ENCODE data around the gene EPHA1.
"Not testable (repeated sequence)": the region's sequence is repeated elsewhere in the genome, so short reads cannot be mapped to it uniquely, and the experiment has no call there.

Gene EPHA1

GRCh38 chr7:143433759-143434158 is 25.1 kb upstream of the EPHA1 start:
- TF ChIP-seq CTCF (conservative IDR thresholded peaks at IDR 0.05; ENCODE audit: low read length): no peak
- DNase-seq (ENCODE audit: low read depth): no peak
- no peak overlapping the region for H3K4me3 ChIP-seq (ENCODE audit: low read length)

- no peak for TF ChIP-seq CTCF (conservative IDR thresholded peaks at IDR 0.05; ENCODE audit: low read length)
- no peak overlapping the region for H3K4me3 ChIP-seq (ENCODE audit: low read length)
Measured at GRCh38 chr7:143431109-143431508, 22.5 kb upstream of the EPHA1 start.

GRCh38 chr7:143429770-143430698 is 21.4 kb upstream of the EPHA1 start:
- peak; percentile 31 for DNase-seq (ENCODE audit: low read depth)
- TF ChIP-seq CTCF (conservative IDR thresholded peaks at IDR 0.05; ENCODE audit: low read length): no peak

More at GRCh38 chr7:143431109-143431508, 22.5 kb upstream of the EPHA1 start:
- no peak for DNase-seq (ENCODE audit: low read depth)

GRCh38 chr7:143426479-143427142 is 18.0 kb upstream of the EPHA1 start:
- DNase-seq (ENCODE audit: low read depth): no peak
- no peak overlapping the region for H3K4me3 ChIP-seq (ENCODE audit: low read length)
- no peak for TF ChIP-seq CTCF (conservative IDR thresholded peaks at IDR 0.05; ENCODE audit: low read length)

More at GRCh38 chr7:143429770-143430698, 21.4 kb upstream of the EPHA1 start:
- H3K4me3 ChIP-seq (ENCODE audit: low read length): no peak overlapping the region

GRCh38 chr7:143424476-143424875 is 15.8 kb upstream of the EPHA1 start:
- not testable (repeated sequence) for DNase-seq (ENCODE audit: low read depth); H3K4me3 ChIP-seq (ENCODE audit: low read length)

GRCh38 chr7:143422033-143422432 is 13.4 kb upstream of the EPHA1 start:
- no peak for TF ChIP-seq CTCF (conservative IDR thresholded peaks at IDR 0.05; ENCODE audit: low read length)
- H3K4me3 ChIP-seq (ENCODE audit: low read length): no peak overlapping the region
- DNase-seq (ENCODE audit: low read depth): no peak

- DNase-seq (ENCODE audit: low read depth): not testable (repeated sequence)
Measured at GRCh38 chr7:143420624-143421023, 12.0 kb upstream of the EPHA1 start.

GRCh38 chr7:143419880-143420279 is 11.2 kb upstream of the EPHA1 start:
- no peak overlapping the region for H3K4me3 ChIP-seq (ENCODE audit: low read length)
- TF ChIP-seq CTCF (conservative IDR thresholded peaks at IDR 0.05; ENCODE audit: low read length): no peak
- no peak for DNase-seq (ENCODE audit: low read depth)

More at GRCh38 chr7:143420624-143421023, 12.0 kb upstream of the EPHA1 start:
- not testable (repeated sequence) for H3K4me3 ChIP-seq (ENCODE audit: low read length)

Data from AG10803 (cell line).